ENCODE results near the gene EZR.
A peak's percentile ranks its signal among the peaks of the same experiment; 100 is the strongest.

EZR gene

GRCh38 chr6:158722176-158722729 is 96.9 kb downstream of the EZR start:
- Histone ChIP-seq H3K27ac (replicated peaks) (no peak overlapping the region), H3K27me3 (ENCODE audit: insufficient read depth, poor library complexity, severe bottlenecking) (no peaks in the 10 kb centered on the region), H3K4me3 (replicated peaks; ENCODE audit: insufficient read depth, low read length) (no peak overlapping the region)
- TF ChIP-seq REST (IDR thresholded peaks at IDR 0.05; ENCODE audit: insufficient replicate concordance, low read depth) (no peak), CTCF (IDR thresholded peaks at IDR 0.05; ENCODE audit: insufficient read depth, low read length) (no peak)
- DNase-seq (ENCODE audit: low read depth in 1 of 2, low spot score in 1 of 2): no peak

DNA sequence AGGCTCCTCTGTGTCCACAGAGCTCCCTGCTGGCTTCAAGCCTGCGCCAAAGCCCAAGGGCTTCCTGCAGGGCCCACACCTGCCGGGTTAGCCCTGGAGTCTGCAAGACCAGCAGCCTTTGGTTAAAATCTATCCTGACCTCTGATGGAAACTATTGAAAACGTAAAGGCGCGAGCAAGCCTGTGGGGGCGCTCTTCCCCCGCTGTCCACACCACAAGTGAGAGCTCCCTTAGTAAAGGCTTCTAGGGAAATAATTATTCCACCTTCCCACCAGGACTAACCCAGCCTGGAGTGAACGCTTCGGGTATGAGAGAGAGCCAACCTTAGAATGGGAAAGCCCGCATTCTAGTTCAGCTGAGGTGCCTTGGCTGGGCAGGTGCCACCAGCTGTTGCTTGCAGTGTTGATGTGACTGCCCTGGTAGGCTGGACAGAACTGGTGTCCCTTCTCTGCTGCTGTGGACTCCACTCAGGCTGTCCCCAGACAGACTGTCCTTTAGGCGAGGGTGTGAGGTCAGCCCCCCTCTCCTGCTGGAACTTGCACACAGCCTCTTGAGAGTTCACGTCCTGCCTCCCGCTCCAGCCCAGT is 100.6 kb downstream of the EZR start:
- Histone ChIP-seq H3K27me3 (ENCODE audit: insufficient read depth, poor library complexity, severe bottlenecking) (no peaks in the 10 kb centered on the region), H3K27ac (replicated peaks) (no peak overlapping the region), H3K4me3 (replicated peaks; ENCODE audit: insufficient read depth, low read length) (no peak overlapping the region)
- no peak for DNase-seq (ENCODE audit: low read depth in 1 of 2, low spot score in 1 of 2)
- TF ChIP-seq REST (IDR thresholded peaks at IDR 0.05; ENCODE audit: insufficient replicate concordance, low read depth) (no peak), CTCF (IDR thresholded peaks at IDR 0.05; ENCODE audit: insufficient read depth, low read length) (peak; percentile 46)

GRCh38 chr6:158717341-158718330 is 101.5 kb downstream of the EZR start:
- Histone ChIP-seq H3K27me3 (ENCODE audit: insufficient read depth, poor library complexity, severe bottlenecking) (no peaks in the 10 kb centered on the region), H3K27ac (replicated peaks) (no peak overlapping the region), H3K4me3 (replicated peaks; ENCODE audit: insufficient read depth, low read length) (no peak overlapping the region)
- TF ChIP-seq POLR2AphosphoS5 (IDR thresholded peaks at IDR 0.05; ENCODE audit: low read depth) (no peak), CTCF (IDR thresholded peaks at IDR 0.05; ENCODE audit: insufficient read depth, low read length) (no peak), REST (IDR thresholded peaks at IDR 0.05; ENCODE audit: insufficient replicate concordance, low read depth) (no peak), SPI1 (IDR thresholded peaks at IDR 0.05; ENCODE audit: borderline replicate concordance, low read depth) (no peak), GABPA (IDR thresholded peaks at IDR 0.05; ENCODE audit: low read depth) (no peak)
- DNase-seq (ENCODE audit: low read depth in 1 of 2, low spot score in 1 of 2): no peak

Measured in HL-60 (cell line).